HG03135 (cell line): Measurements from ENCODE around the gene RHEX.
"Not testable (repeated sequence)": the region's sequence is repeated elsewhere in the genome, so short reads cannot be mapped to it uniquely, and the experiment has no call there.

ENCODE experiments used
- ATAC-seq: cut with Tn5 transposase; IDR thresholded peaks from one replicate; pipeline ENCODE4 v1.9.1; 2021; ENCODE audit warnings: mild to moderate bottlenecking, moderate library complexity; ENCODE audit not compliant: unreplicated experiment

Gene RHEX

DNA sequence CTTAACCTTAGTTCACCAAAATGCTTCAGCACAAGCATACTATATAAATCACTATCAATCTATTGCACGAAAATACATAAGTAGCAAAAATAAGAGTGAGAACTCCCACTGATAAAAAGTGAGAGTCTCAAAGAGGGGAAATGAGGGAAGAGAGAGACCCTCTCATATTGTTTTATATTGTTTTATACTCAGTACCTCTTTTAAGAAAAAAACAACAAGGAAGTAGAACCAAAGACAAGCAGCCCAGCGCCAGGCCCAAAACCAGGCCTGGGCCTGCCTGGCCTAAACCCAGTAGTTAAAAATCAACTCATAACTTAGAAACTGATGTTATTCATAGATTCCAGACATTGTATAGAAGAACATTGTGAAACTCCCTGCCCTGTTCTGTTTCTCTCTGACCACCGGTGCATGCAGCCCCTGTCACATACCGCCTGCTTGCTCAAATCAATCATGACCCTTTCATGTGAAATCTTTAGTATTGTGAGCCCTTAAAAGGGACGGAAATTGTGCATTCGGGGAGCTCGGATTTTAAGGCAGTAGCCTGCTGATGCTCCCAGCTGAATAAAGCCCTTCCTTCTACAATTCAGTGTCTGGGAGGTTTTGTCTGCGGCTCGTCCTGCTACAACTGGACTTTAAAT, 5.4 kb downstream of the RHEX start:
- ATAC-seq: not testable (repeated sequence)

DNA sequence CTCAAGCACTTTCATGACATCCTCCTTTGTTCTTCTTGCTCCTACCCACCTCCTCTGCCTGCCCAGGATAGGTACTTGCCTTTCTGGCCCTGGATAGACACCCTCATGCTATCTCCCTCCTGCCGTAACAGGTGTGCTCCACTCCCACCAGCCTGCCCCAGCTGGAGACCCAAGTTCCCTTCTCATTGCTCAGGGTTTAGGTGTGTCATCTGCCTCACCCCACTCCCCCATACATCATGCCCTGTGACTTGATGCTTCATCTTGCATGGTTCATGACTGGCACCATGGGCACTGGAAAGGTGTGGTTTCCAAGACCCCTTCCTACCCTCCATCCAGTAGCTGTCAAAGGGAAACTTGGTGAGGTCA, 5.9 kb downstream of the RHEX start:
- ATAC-seq: no peak

DNA sequence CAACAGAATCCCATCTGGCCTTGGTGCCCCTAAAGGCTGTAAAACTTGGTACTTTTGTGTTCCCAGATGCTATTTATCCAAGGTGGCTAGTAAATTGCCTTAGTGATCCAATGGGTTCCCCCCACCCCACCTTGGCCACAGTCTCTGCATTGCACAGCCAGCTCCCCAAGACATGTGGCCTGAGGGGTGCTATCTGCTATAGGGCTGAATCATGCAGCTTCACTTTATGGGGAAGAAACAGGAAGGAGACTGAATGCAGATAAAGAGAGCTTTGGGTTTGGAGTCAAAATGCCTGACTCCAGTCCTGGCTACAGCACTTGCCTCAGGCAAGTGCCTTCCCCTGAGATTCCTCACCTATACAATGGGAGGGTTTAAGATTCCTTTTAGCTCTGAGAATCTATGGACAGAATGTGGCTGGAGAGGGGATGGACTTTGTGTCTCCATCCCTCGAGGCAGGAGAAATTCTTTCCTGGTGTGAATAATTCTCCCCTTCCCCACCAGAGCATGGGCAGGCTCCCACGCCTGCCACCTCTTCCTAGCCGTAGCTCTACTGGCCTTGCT, 6.5 kb downstream of the RHEX start:
- ATAC-seq: no peak

DNA sequence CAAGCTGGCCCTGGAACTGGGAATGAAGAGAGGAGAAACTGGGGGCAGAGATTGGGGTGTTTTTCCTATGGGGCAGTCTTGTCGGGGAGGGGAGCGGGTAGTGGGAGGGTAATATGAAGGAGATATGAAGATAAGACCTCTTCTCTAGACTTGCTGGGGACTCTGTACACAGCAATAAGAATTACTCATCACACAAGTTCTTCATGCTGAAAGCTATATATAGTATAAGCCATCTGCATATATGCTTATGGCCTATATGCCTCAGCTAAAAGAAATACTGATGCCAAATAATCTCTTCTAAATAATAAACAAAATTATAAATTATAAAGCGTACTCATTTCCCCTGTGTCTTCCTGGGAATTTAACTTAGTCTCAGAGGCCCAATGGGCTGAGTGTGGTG, 7.9 kb downstream of the RHEX start:
- no peak for ATAC-seq

DNA sequence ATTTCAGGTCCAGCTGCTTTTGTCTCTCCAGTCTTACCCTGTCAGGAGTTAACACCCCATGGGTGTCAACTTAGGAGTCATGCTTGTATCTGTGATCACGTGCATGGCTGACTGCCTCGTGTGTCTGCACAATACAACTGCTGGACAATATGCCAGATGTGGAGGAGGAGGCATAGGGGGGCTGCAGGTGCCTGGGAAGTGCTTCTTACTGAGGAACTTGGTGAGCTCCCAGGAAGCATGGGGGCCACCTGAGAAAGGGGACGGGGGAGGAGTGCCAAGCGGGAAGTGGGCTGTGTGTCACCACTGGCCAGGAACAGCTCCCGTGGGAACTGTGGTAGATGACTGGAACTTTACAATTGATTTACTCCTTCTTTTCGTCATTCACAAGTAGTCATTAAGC, 9.5 kb downstream of the RHEX start:
- ATAC-seq: no peak

DNA sequence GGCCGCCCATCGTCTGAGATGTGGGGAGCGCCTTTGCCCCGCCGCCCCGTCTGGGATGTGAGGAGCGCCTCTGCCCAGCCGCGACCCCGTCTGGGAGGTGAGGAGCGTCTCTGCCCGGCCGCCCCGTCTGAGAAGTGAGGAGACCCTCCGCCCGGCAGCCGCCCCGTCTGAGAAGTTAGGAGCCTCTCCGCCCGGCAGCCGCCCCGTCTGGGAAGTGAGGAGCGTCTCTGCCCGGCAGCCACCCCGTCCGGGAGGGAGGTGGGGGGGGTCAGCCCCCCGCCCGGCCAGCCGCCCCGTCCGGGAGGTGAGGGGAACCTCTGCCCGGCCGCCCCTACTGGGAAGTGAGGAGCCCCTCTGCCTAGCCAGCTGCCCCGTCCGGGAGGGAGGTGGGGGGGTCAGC, 11.0 kb downstream of the RHEX start:
- not testable (repeated sequence) for ATAC-seq

DNA sequence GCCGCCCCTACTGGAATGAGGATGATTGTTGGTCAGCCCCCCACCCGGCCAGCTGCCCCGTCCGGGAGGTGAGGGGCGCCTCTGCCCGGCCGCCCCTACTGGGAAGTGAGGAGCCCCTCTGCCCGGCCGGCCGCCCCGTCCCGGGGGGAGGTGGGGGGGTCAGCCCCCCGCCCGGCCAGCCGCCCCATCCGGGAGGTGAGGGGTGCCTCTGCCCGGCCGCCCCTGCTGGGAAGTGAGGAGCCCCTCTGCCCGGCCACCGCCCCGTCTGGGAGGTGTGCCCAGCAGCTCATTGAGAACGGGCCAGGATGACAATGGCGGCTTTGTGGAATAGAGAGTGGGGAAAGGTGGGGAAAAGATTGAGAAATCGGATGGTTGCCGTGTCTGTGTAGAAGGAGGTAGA, 11.5 kb downstream of the RHEX start:
- ATAC-seq: not testable (repeated sequence)

DNA sequence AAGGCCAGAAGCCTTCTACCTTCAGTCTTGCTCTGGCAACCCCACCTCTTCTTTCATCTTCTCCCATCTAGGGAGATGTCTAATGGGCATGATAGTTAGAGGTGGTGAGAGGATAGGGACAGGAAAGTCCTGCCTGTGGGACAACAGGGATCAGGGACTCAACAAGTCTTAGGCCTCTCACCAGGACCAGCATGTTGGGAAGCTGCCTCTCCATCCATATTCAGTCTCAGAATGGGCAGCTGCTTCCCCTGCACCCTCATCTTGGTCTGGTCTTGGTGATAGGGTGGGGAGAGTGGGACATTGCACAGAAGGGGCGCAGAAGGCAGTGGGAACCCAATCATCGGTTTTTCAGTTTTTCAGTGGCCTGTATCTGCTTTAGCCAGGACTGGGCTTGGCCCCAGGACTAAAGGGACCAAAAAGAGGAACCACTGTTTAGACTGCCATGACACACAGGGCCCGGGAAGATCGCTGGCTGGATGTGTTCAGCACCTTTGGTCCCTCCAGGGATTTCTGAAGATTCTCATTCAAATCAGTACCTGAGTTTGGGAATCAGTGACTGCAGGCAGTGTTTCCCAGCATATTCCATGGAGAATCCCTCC, 12.7 kb downstream of the RHEX start:
- ATAC-seq: no peak

DNA sequence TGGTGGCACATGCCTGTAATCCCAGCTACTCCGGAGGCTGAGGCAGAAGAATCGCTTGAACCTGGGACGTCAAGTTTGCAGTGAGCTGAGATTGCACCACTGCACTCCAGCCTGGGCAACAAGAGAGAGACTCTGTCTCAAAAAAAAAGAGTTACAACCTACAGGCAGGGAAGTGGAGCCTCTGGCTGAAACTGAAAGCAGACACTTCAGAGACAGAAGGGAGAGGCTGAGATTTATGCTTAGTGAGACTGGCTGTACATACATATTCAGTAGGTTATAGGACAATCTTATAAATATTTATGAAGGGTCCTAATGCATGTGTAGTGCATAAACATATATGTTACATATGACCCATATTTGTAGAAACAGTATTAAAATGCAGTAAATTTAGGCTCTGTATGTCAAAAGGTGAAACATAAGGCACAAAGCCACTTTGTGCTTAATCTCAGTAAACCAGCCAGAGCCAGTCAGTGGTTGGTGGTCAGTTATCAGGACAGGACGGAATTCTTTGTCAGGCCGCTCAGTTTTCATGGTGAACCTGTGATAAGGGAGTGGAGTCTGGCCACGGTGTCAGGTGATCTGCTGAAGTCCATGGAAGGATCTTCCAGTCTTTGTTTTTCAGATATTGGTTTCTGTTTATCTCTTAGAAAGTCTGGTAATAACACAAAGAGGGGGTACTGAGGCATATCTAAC, 13.7 kb downstream of the RHEX start:
- ATAC-seq: peak; percentile 94

DNA sequence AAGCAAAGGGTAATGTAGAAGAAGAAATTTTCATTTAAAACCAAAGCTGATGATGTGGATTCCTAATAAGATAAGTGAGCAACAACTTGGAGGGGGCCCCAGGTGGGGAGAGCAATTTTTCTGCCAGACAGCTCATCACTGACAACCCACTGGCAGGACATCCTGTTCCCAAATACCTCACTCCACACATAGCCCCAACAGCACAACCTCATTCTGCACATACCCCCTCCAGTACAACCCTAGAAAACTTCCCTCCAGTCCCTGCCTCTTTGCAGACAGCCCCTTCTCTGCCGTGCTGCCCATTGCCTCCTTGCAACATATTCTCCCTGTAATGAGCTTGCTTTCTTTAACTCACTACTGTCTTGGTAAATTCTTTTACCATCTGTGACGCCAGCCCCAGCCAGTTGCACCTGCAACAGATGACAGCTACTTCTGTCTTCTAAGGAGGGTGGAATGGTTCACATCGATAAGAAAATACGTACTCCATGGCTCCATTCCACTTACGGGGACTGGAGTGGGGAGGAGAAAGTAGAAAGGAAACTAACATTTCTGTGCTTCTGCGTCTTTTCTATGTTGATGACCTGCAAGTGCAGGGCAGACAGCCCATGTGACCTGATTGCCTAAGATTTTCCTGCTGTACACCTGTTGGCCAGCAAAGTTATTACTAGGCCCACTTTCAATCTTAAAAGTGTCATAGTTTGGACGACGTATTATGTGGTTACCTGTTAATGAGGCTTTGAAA, 14.7 kb downstream of the RHEX start:
- ATAC-seq: no peak

DNA sequence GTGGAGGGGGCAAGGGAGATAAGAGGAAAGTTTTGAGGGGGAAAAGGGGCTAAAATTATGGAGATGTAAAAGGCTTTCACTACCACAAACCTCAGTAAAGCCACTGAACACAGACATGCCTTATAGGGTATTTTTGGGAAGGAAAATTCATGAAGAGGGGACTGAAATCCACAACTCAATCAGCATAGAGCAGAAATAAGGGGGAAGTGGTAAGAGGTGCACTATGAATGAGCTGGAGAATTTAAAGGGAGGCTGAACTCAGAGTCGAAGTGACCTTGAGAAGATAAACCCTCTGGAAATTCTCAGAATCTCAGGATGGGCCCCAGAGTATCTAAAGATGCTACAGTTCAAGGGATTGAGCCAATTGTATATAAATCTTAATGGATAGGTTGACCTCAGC, 15.3 kb downstream of the RHEX start:
- ATAC-seq: no peak

DNA sequence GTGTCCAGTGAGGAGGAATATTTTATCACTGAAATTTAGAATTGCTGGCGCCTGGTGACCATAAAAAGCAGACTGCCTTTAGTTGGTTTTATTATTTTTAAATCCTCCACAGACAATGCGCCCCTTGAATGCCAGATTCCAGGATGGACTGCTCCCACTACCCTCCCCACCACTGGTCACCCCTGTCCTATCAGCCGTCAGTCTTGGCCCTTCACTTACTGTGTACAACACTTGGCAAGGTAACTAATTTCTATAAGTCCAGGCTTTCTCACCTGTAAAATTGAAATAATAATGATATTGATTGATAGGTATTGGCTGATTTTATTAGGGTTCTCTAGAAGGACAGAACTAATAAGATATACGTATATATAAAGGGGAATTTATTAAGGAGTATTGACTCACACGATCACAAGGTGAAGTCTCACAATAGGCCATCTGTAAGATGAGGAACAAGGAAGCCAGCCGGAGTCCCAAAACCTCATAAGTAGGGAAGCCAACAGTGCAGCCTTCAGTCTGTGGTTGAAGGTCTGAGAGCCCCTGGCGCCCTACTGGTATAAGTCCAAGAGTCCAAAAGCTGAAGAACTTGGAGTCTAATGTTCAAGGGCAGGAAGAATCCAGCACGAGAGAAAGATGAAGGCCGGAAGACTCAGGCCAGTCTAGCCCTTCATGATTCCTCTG, 17.8 kb downstream of the RHEX start:
- ATAC-seq: no peak

DNA sequence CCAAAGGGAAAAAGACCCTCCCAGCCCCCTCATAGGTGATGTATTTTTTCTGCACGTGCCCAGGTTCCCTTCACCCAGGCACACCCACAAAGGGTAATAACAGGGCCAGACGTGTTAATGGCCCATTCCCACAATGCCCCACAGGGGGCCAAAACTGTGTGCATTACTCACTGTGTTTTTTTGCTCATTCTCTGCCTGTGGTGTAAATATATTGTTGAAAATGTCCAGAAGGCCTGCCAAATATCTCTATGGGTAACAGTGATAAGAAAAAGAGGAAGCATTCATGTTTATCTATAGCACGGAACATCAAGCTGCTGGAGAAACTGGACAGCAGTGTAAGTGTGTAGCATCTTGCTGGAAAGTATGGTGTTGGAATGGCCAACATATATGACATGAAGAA, 21.9 kb downstream of the RHEX start:
- no peak for ATAC-seq

DNA sequence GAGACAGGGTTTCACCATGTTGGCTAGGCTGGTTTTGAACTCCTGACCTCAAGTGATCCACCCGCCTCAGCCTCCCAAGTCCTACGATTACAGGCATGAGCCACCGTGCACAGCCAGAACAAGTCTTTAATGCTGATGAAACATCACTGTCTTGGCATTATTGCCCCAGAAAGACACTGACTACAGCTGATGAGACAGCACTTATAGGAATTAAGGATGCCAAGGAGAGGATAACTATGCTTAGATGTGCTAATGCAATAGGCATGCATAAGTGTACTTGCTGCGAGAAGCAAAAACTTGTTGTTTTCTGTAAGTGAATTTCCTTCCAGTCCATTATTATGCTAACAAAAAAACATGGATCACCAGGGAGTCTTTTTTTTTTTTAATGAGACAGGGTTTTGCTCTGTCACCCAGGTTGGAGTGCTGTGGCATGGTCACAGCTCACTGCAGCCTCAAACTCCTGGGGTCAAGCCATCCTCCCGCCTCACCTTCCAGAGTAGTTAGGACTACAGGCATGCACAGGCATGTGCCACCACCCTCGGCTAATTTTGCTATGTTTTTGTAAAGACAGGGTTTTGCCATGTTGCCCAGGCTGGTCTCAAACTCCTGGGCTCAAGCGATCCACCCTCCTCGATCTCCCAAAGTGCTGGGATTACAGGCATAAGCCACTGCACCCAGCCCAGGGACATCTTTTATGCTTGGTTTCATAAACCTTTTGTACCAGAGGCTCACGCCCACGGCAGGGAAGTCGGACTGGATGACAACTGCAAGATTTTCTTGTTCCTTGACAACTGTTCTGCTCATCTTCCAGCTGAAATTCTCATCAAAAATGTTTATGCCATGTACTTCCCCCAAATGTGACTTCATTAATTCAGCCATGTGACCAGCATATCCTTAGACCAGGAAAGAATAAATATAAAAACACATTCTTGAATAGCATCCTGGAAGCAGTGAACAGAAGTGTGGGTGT, 23.1 kb downstream of the RHEX start:
- no peak for ATAC-seq

DNA sequence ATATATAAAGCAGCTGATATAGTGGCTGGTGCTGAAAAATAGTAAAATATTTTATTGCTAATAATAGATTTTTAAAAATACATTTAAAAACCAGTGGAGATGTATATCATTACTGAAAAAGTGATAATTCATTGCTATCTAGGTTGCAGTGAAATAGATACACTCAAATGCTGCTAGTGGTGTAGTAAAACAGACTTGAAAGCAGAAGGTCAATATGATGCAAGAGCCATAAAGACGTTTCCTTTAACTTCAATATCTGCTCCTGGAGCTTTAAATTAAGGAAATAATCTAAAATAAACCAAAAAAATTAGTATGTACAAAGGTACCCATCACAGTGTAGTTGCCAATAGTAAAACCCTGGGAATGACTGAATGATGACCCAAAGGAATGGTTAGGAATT, 26.2 kb downstream of the RHEX start:
- no peak for ATAC-seq

DNA sequence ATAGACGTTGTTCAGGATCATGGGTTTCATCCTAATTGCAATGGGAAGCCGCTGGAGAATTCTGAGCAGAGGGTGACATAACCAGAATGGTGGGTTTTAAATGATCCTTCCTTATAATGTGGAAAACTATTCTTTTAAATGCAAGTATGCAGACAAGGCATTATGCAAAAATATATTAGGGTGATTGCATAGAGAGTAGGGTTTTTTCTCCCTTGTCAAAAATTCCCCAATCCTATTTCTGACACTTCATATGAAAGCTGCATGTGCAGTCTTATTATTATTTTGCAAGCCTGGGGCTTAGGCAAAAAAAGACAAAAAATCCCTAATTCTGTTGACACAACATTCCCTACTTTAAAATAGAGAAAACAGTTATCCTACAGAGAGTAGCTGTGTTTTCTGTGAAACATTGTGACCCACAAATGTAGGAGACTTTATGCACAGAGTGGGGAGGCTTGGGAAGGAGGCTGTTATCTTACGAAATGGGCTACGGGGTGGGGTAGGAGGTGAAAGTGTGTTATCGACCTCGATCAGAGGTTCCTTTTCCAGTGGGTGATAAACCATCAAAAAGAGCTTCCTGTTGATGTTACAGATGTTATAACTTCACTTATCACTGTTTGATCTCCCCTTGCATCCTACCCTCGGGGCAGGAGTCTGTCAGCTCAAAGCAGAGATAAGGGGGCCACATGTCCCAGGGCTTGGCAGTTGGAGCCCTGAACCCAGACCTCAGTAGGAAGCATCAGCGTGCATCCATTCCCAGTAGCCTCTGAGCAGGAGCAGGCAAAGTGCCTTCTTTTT, 27.2 kb downstream of the RHEX start:
- no peak for ATAC-seq

DNA sequence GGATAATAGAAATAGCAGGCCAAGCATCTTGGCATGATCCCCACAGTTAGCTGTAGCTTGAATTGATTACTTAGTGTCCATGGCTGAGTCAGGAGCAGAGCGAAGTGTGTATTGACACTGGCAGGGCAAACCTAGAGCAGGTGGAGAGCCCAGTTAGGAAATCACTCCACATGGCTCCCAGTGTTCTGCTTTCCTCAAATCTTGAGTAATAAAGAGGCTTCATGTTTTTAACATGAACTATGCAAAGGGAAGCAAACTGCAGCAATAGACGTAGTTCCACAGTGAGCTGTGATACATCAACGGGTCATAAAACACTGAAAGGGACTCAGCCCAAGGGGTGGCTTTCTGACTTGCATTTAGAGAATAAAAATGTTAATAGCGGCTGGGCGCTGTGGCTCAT, 28.9 kb downstream of the RHEX start:
- ATAC-seq: no peak

DNA sequence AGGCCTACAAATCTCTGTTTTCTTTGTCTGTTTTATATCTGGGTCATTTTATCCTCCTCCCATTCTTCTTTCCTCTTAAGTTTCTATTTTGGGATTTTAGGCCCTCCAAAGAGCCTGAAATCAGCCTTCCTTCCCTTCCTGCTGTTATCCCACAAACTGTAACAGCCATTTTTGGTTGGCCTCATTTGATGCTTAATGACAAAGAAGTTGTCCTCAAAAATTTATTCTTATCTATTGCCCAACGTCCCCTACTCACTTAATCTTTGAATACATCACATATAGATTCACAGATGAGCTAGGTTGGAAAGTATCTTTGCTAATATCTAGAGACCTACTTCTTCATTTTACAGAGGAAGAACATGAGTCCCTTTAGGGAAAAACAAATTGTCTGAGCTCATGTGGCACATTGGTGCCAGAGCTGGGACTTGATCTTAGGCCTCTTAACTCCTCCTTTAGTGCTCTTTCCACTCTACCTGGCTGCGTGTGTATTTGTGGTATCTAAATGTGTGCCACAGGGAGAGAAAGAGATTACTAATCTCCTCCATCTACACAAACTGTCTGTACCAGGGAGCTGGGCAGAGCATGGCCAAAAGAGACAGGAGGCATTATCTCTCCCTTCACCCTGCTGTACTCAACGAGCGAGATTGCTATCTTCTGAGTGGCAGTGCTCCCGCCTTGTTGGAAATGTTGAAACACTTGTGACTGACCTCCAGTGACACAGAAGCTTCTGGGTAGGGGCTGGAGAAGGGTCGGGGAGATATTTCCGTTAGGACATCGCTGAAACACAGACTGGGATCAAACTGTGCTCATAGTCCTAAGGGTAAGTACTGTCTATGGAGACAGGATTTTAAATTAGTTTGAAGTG, 30.1 kb downstream of the RHEX start:
- no peak for ATAC-seq
